NCI-H460 (cell line): ENCODE data around the gene PWP1. TPM values are rescaled to one million over a fixed set of nuclear protein-coding genes. Genes with fewer than 3 reads are reported as not detected.
"Not testable (repeated sequence)": the region's sequence is repeated elsewhere in the genome, so short reads cannot be mapped to it uniquely, and the experiment has no call there.

Source experiments
- DNase-seq: peaks from one replicate; pipeline ENCODE4 v3.0.0-alpha.2; 2016; ENCODE audit warnings: low read depth; ENCODE audit errors: extremely low read depth
- total RNA-seq: library from RNA; depleted of rRNA; stranded (reverse); fragments of >200 nt; shearing (Covaris generic); gene quantifications from 2 replicates; pipeline ENCODE4 v1.2.3, GENCODE V29; 2014

The PWP1 gene
- total RNA-seq, 1 experiment from 2014 or later = 79.4 TPM

- DNase-seq = no peak
These were observed 18.1 kb upstream of the PWP1 start for GRCh38 chr12:107667464-107667863.

GRCh38 chr12:107668320-107669098 lies 17.1 kb upstream of the PWP1 start:
- no peak for DNase-seq

- no peak for DNase-seq
These were observed 15.7 kb upstream of the PWP1 start for GRCh38 chr12:107669946-107670345.

- no peak for DNase-seq
These were observed 14.5 kb upstream of the PWP1 start for GRCh38 chr12:107670999-107671643.

- no peak for DNase-seq
These were observed 7.9 kb upstream of the PWP1 start for GRCh38 chr12:107677671-107678070.

- no peak for DNase-seq
These were observed 6.3 kb upstream of the PWP1 start for GRCh38 chr12:107679336-107679735.

- DNase-seq = no peak
These were observed 4.2 kb upstream of the PWP1 start for GRCh38 chr12:107681455-107681835.

- no peak for DNase-seq
These were observed 3.5 kb upstream of the PWP1 start for GRCh38 chr12:107681836-107682820.

GRCh38 chr12:107684029-107684795 lies 1.4 kb upstream of the PWP1 start:
- DNase-seq = no peak

GRCh38 chr12:107684990-107685359 lies 624 bp upstream of the PWP1 start:
- no peak for DNase-seq

GRCh38 chr12:107695772-107696171 lies 10.2 kb downstream of the PWP1 start:
- DNase-seq = not testable (repeated sequence)

GRCh38 chr12:107702106-107702505 lies 16.5 kb downstream of the PWP1 start:
- no peak for DNase-seq

GRCh38 chr12:107704041-107704440 lies 18.4 kb downstream of the PWP1 start:
- no peak for DNase-seq

GRCh38 chr12:107705522-107705921 lies 19.9 kb downstream of the PWP1 start:
- not testable (repeated sequence) for DNase-seq

- no peak for DNase-seq
These were observed 30.2 kb downstream of the PWP1 start for GRCh38 chr12:107715780-107716179.

GRCh38 chr12:107718606-107719005 lies 33.0 kb downstream of the PWP1 start:
- DNase-seq = no peak

GRCh38 chr12:107727327-107727726 lies 41.7 kb downstream of the PWP1 start:
- not testable (repeated sequence) for DNase-seq

- DNase-seq = not testable (repeated sequence)
These were observed 42.1 kb downstream of the PWP1 start for GRCh38 chr12:107727742-107728141.

- DNase-seq = no peak
These were observed 45.2 kb downstream of the PWP1 start for GRCh38 chr12:107730618-107731341.

- no peak for DNase-seq
These were observed 45.8 kb downstream of the PWP1 start for GRCh38 chr12:107731366-107731765.
